Progenitor cell of endocrine pancreas (in vitro differentiated cells): Measurements from ENCODE around the gene NEK5. TPM values are rescaled to one million over a fixed set of nuclear protein-coding genes. Genes with fewer than 3 reads are reported as not detected.

ENCODE experiments used
- DNase-seq: peaks from one replicate; pipeline ENCODE4 v3.0.0; 2021; ENCODE audit warnings: low spot score; ENCODE audit not compliant: unreplicated experiment
- H3K27ac Mint-ChIP-seq: 2 replicates; pipeline ENCODE4 v1.8.0; 2021; ENCODE audit warnings: mild to moderate bottlenecking, moderate library complexity, mixed read lengths
- H3K27me3 Mint-ChIP-seq: 2 replicates; pipeline ENCODE4 v1.8.0; 2021; ENCODE audit warnings: mixed read lengths
- H3K36me3 Mint-ChIP-seq: 2 replicates; pipeline ENCODE4 v1.8.0; 2022; ENCODE audit warnings: mixed read lengths; ENCODE audit not compliant: insufficient read depth
- H3K4me1 Mint-ChIP-seq: 2 replicates; pipeline ENCODE4 v1.8.0; 2021; ENCODE audit warnings: low read depth, mixed read lengths
- H3K4me3 Mint-ChIP-seq: 2 replicates; pipeline ENCODE4 v1.8.0; 2021; ENCODE audit warnings: low read depth, mild to moderate bottlenecking, moderate library complexity, mixed read lengths
- H3K9me3 Mint-ChIP-seq: 2 replicates; pipeline ENCODE4 v1.8.0; 2021; ENCODE audit warnings: low read depth, mixed read lengths
- CTCF ChIP-seq: fragments of 200-600 bp; sonication (generic); IDR thresholded peaks from one replicate; pipeline ENCODE4 v1.5.0; 2021; ENCODE audit warnings: antibody characterized with exemption, mild to moderate bottlenecking; ENCODE audit not compliant: unreplicated experiment
- total RNA-seq: library from RNA; stranded (reverse); gene quantifications from 2 replicates; pipeline ENCODE4 v1.2.1, GENCODE V29; 2021

Gene NEK5
- total RNA-seq, 1 donor from 2014 or later, result 1.4 TPM

GRCh38 chr13:51995677-51996551, 133.0 kb downstream of the NEK5 start:
- TF ChIP-seq CTCF, result no peak
- peaks cover 67% of the 10 kb centered on the region for H3K4me1 Mint-ChIP-seq
- no peaks in the 10 kb centered on the region for H3K27me3 Mint-ChIP-seq
- peak overlapping the region; percentile 63 for H3K27ac Mint-ChIP-seq
- DNase-seq, result no peak
- peaks cover 2% of the 10 kb centered on the region for H3K36me3 Mint-ChIP-seq
- H3K9me3 Mint-ChIP-seq, result no peaks in the 10 kb centered on the region
- H3K4me3 Mint-ChIP-seq, result no peak overlapping the region

- Mint-ChIP-seq H3K4me3 (no peak overlapping the region), H3K4me1 (peaks cover 50% of the 10 kb centered on the region), H3K36me3 (peaks cover 2% of the 10 kb centered on the region), H3K27me3 (no peaks in the 10 kb centered on the region), H3K27ac (no peak overlapping the region), H3K9me3 (no peaks in the 10 kb centered on the region)
- DNase-seq, result no peak
- no peak for TF ChIP-seq CTCF
These were observed 135.2 kb downstream of the NEK5 start for GRCh38 chr13:51993713-51994112.

GRCh38 chr13:51988988-51989618, 139.8 kb downstream of the NEK5 start:
- H3K27me3 Mint-ChIP-seq, result no peaks in the 10 kb centered on the region
- peaks cover 24% of the 10 kb centered on the region for H3K36me3 Mint-ChIP-seq
- peaks cover 31% of the 10 kb centered on the region for H3K9me3 Mint-ChIP-seq
- TF ChIP-seq CTCF, result no peak
- H3K4me1 Mint-ChIP-seq, result peaks cover 16% of the 10 kb centered on the region
- no peak overlapping the region for H3K27ac Mint-ChIP-seq
- no peak for DNase-seq
- H3K4me3 Mint-ChIP-seq, result no peak overlapping the region

Other genes starting within 250 kb of the NEK5 start
- 59.4 and 63.2 TPM in 2 replicates for gene ATP7B, start 117.6 kb downstream of the NEK5 start, total RNA-seq
- 39.4 and 45.1 TPM in 2 replicates for gene ALG11, start 116.7 kb downstream of the NEK5 start, total RNA-seq
- 22.6 and 23.5 TPM in 2 replicates for gene UTP14C, start 104.4 kb downstream of the NEK5 start, total RNA-seq
- gene NEK3, start 30.5 kb upstream of the NEK5 start, total RNA-seq, result 26.3 and 28.1 TPM in 2 replicates